K562 (cell line): ENCODE results near the gene AZU1. TPM values are rescaled to one million over a fixed set of nuclear protein-coding genes. Genes with fewer than 3 reads are reported as not detected.

Source experiments
- ATAC-seq: fragments of 200-7000 bp; cut with Tn5 transposase; 3 replicates; pipeline ENCODE4 v1.9.1; 2020; ENCODE audit warnings: moderate library complexity
- BruUV-seq: library from RNA; stranded (reverse); fragments of 400-500 nt; replicated peaks from 2 replicates; lab custom pipeline; 2021; lab: Mats Ljungman, UMichigan
- CTCF ChIA-PET: fragments of 300-600 bp; formaldehyde crosslinking; extraction: SDS; loops from one replicate; lab custom pipeline; 2021; ENCODE audit warnings: low intra/inter-chr PET ratio; lab: Yijun Ruan, JAX
- POLR2A ChIA-PET: fragments of 300-600, 350-650 bp; sonication (Branson Sonifier 250); formaldehyde crosslinking; extraction: SDS; loops from one replicate; lab custom pipeline; 2021; ENCODE audit warnings: antibody characterized with exemption, inconsistent platforms; lab: Yijun Ruan, JAX
- DNase-seq, 4 experiments: peaks; one replicate each; pipeline versions ENCODE4 v3.0.0 to v3.0.0-alpha.2; 2011 to 2018; ENCODE audit warnings: low spot score in 3 of 4, mixed read lengths in 3 of 4; ENCODE audit errors: extremely low read depth in 1 of 4
- FAIRE-seq: peaks from 2 replicates; lab custom pipeline; 2011; peaks lifted over from hg19 to GRCh38; lab: Jason Lieb, UNC
- H2AFZ ChIP-seq: 2 replicates; pipeline ENCODE4 v1.6.0; 2011; ENCODE audit warnings: low read depth, low read length, control low read depth, inconsistent platforms
- H3K27ac ChIP-seq: fragments of 200-600 bp; 3 replicates; pipeline ENCODE4 v1.8.0; 2011; ENCODE audit warnings: low read depth, mild to moderate bottlenecking, control low read depth, inconsistent platforms, low read length, moderate library complexity, mixed read lengths; ENCODE audit errors: extremely low read depth
- H3K27me3 ChIP-seq, 2 experiments: fragments of 300-600 bp in 1 of 2; 2 replicates in 1 of 2; 3 replicates in 1 of 2; pipeline versions ENCODE4 v1.6.0 to v1.8.0; 2011; ENCODE audit warnings: inconsistent platforms in 2 of 2, low read length in 2 of 2, mild to moderate bottlenecking in 1 of 2, mixed read lengths in 1 of 2, moderate library complexity in 1 of 2; ENCODE audit not compliant: control insufficient read depth in 2 of 2, insufficient read depth in 2 of 2
- H3K36me3 ChIP-seq: fragments of 300-600 bp; 3 replicates; pipeline ENCODE4 v1.8.0; 2011; ENCODE audit warnings: mild to moderate bottlenecking, low read length, inconsistent platforms; ENCODE audit not compliant: control insufficient read depth, insufficient read depth
- H3K4me1 ChIP-seq, 2 experiments: fragments of 200-600 bp in 1 of 2; replicated peaks in 1 of 2; 2 replicates in 1 of 2; 3 replicates in 1 of 2; pipeline versions ENCODE4 v1.5.1 to v1.8.0; 2011; ENCODE audit warnings: inconsistent platforms in 2 of 2, low read length in 2 of 2, mild to moderate bottlenecking in 1 of 2, mixed read lengths in 1 of 2, moderate library complexity in 1 of 2; ENCODE audit not compliant: control insufficient read depth in 2 of 2, insufficient read depth in 2 of 2
- H3K4me2 ChIP-seq: 2 replicates; pipeline ENCODE4 v1.6.1; 2011; ENCODE audit warnings: low read length, control low read depth, inconsistent platforms, mixed read lengths; ENCODE audit not compliant: insufficient read depth
- H3K4me3 ChIP-seq: fragments of 200-600 bp; sonication (generic), shearing (Covaris generic); 2 replicates; pipeline ENCODE4 v1.5.1; 2016; ENCODE audit warnings: control low read depth, inconsistent platforms
- H3K79me2 ChIP-seq: fragments of 200-600 bp; 3 replicates; pipeline ENCODE4 v1.8.0; 2011; ENCODE audit warnings: low read length, inconsistent platforms; ENCODE audit not compliant: control insufficient read depth, insufficient read depth
- H3K9ac ChIP-seq, 2 experiments: 2 replicates each; pipeline versions ENCODE4 v1.6.0 to v1.6.1; 2011; ENCODE audit warnings: low read depth in 2 of 2, low read length in 2 of 2, control low read depth in 1 of 2, inconsistent platforms in 1 of 2, mild to moderate bottlenecking in 1 of 2, mixed read lengths in 1 of 2; ENCODE audit not compliant: insufficient read depth in 1 of 2
- H3K9me1 ChIP-seq: one replicate; pipeline ENCODE4 v1.6.0; 2011; ENCODE audit warnings: inconsistent platforms, mild to moderate bottlenecking, low read length, moderate library complexity; ENCODE audit not compliant: control insufficient read depth, insufficient read depth
- H3K9me3 ChIP-seq: replicated peaks from 2 replicates; pipeline ENCODE4 v1.5.1; 2011; ENCODE audit warnings: low read depth, low read length, inconsistent platforms; ENCODE audit not compliant: control insufficient read depth, insufficient read depth
- H4K20me1 ChIP-seq: replicated peaks from 2 replicates; pipeline ENCODE4 v1.6.1; 2011; ENCODE audit warnings: low read length, inconsistent platforms, mixed read lengths; ENCODE audit not compliant: control insufficient read depth, insufficient read depth
- HIVEP1 ChIP-seq: fragments of 250-450 bp; sonication (Bioruptor Pico); IDR thresholded peaks from 2 replicates; pipeline ENCODE4 v1.4.0; 2020; ENCODE audit warnings: mild to moderate bottlenecking
- JUN ChIP-seq, 2 experiments: sonication (generic) in 1 of 2; formaldehyde crosslinking in 1 of 2; IDR thresholded peaks; 2 replicates each; pipeline versions ENCODE4 v1.6.1 to v1.8.0; 2012 to 2022; ENCODE audit warnings: borderline replicate concordance in 2 of 2, mild to moderate bottlenecking in 2 of 2, improper control_type of control experiment in 1 of 2, low read depth in 1 of 2, low read length in 1 of 2, missing genetic modification reagents in 1 of 2
- JUND ChIP-seq, 2 experiments: IDR thresholded peaks; 2 replicates in 1 of 2; 3 replicates in 1 of 2; pipeline ENCODE4 v1.6.1; 2011; ENCODE audit warnings: borderline replicate concordance in 2 of 2, low read depth in 2 of 2, low read length in 2 of 2, improper control_type of control experiment in 1 of 2, missing biosample characterization in 1 of 2, missing genetic modification characterization in 1 of 2, missing genetic modification reagents in 1 of 2
- NCOA2 ChIP-seq, 2 experiments: fragments of 450-650 bp; IDR thresholded peaks; 2 replicates each; pipeline ENCODE4 v1.6.1; 2018; ENCODE audit warnings: mild to moderate bottlenecking in 2 of 2, moderate library complexity in 1 of 2; ENCODE audit not compliant: partially characterized antibody in 2 of 2
- POLR2G ChIP-seq: fragments of 200-400 bp; formaldehyde crosslinking; IDR thresholded peaks from 2 replicates; pipeline ENCODE4 v1.6.1; 2017; ENCODE audit warnings: low read depth, mild to moderate bottlenecking, antibody characterized with exemption, low read length, moderate library complexity
- PRPF4 ChIP-seq: fragments of 200-400 bp; formaldehyde crosslinking; IDR thresholded peaks from one replicate; pipeline ENCODE4 v1.6.1; 2017; ENCODE audit warnings: low read length, low read depth, mild to moderate bottlenecking; ENCODE audit not compliant: insufficient read depth, poor library complexity, severe bottlenecking
- RBFOX2 ChIP-seq: fragments of 200-400 bp; formaldehyde crosslinking; IDR thresholded peaks from 2 replicates; pipeline ENCODE4 v1.6.1; 2017; ENCODE audit warnings: low read depth, mild to moderate bottlenecking, low read length, moderate library complexity
- RBM22 ChIP-seq: fragments of 200-400 bp; formaldehyde crosslinking; IDR thresholded peaks from 2 replicates; pipeline ENCODE4 v1.6.1; 2018; ENCODE audit warnings: low read length, low read depth; ENCODE audit not compliant: poor library complexity, severe bottlenecking
- TRIM25 ChIP-seq: fragments of 450-650 bp; IDR thresholded peaks from 2 replicates; pipeline ENCODE4 v1.7.0; 2016; ENCODE audit warnings: borderline replicate concordance
- ZNF12 ChIP-seq: sonication (generic); formaldehyde crosslinking; IDR thresholded peaks from 2 replicates; pipeline ENCODE4 v1.4.0; 2020; ENCODE audit warnings: mild to moderate bottlenecking, missing genetic modification reagents
- ZNF274 ChIP-seq: IDR thresholded peaks from 2 replicates; pipeline ENCODE4 v1.6.1; 2011; ENCODE audit warnings: low read depth, mild to moderate bottlenecking, low read length, moderate library complexity, borderline replicate concordance
- ZNF398 ChIP-seq: fragments of 250-450 bp; sonication (Bioruptor Pico); IDR thresholded peaks from 2 replicates; pipeline ENCODE4 v1.8.0; 2021; ENCODE audit warnings: moderate library complexity, mild to moderate bottlenecking, inconsistent platforms
- ZNF668 ChIP-seq: fragments of 250-450 bp; sonication (Bioruptor Pico); IDR thresholded peaks from 2 replicates; pipeline ENCODE4 v1.8.0; 2022; ENCODE audit warnings: mild to moderate bottlenecking, inconsistent platforms
- WGBS: fragments of 100-300 bp; shearing (Covaris generic); methylation state at CpG from one replicate; pipeline ENCODE4 v1.1.6; 2016; ENCODE audit warnings: low coverage, mixed read lengths; ENCODE audit not compliant: insufficient coverage; ENCODE audit errors: missing lambda C conversion rate; 5-methylcytosine and 5-hydroxymethylcytosine counted together
- in situ Hi-C: fragments of 300-500 bp; cut with MboI; formaldehyde crosslinking; loops from 4 replicates; pipeline ENCODE4 v1.15.0; 2018; ENCODE audit warnings: inconsistent platforms, mixed read lengths
- intact Hi-C: fragments of 100-400 bp; cut with micrococcal nuclease; formaldehyde crosslinking; loops from 2 replicates; pipeline ENCODE4 v1.14.2; 2022
- polyA plus RNA-seq, 8 experiments: library from polyadenylated mRNA; depleted of rRNA in 4 of 8; stranded (reverse) in 5 of 8; unstranded in 3 of 8; fragments of >200 nt; fragmentation: Nextera tagmentation in 2 of 8; fragmentation: Illumina TruSeq in 1 of 8; extraction: Ambion mirVana in 2 of 8; extraction: Trizol in 1 of 8; gene quantifications; 2 replicates each; pipeline versions ENCODE4 v1.2.1 to v1.2.3, GENCODE V29; 2011 to 2014; ENCODE audit warnings: inconsistent platforms in 1 of 8, missing spikeins in 1 of 8
- total RNA-seq, 7 experiments: library from RNA; depleted of rRNA in 6 of 7; stranded (reverse); fragments of >200 nt in 6 of 7; fragmentation: Illumina TruSeq in 2 of 7; extraction: Trizol in 2 of 7; gene quantifications; 2 replicates each; pipeline versions ENCODE4 v1.2.1 to v1.2.3, GENCODE V29; 2011 to 2021; ENCODE audit warnings: low replicate concordance in 1 of 7
- TF ChIP-seq, protein P1 (sequence below): fragments of 450-650 bp; formaldehyde crosslinking; conservative IDR thresholded peaks from 2 replicates; pipeline ENCODE4 v1.4.0; 2022; ENCODE audit warnings: mild to moderate bottlenecking, missing genetic modification characterization

Gene AZU1
- total and polyA plus RNA-seq, 9 of the 15 experiments (the other 6 are each of a cell fraction or from before 2014, with no cell fraction given), result 0.29 to 1.9 (median 0.59) TPM; not detected in 3

GRCh38 chr19:803099-803561, 24.5 kb upstream of the AZU1 start:
- POLR2A ChIA-PET, result interaction anchor here (0.7 to 2.1 kb wide), 3 partner anchors 8 to 173 kb away, joined by 3 to 8 read pairs (median 6); no protein-coding TSS in a partner anchor
- intact Hi-C loops (no loop called here), in situ Hi-C loops (no loop called here)
- Histone ChIP-seq H3K79me2 (peaks cover 100% of the 10 kb centered on the region), H3K4me2 (no peak overlapping the region), H2AFZ (no peak overlapping the region), H3K4me1 (peaks cover 22 to 84% of the 10 kb centered on the region in 2 experiments), H3K4me3 (no peak overlapping the region), H3K9ac (peak overlapping the region in 1 of 2 experiments; percentile 4; a peak in 1 of 4 replicates), H3K27ac (no peak overlapping the region), H4K20me1 (peaks cover 64% of the 10 kb centered on the region), H3K27me3 (no peaks in the 10 kb centered on the region), H3K36me3 (peaks cover 100% of the 10 kb centered on the region), H3K9me3 (no peaks in the 10 kb centered on the region; the same call in 1 of the 2 replicates), H3K9me1 (peaks cover 16% of the 10 kb centered on the region)
- BruUV-seq, result no TSS peak
- TF ChIP-seq ZNF274, result no peak
- no peak for TF ChIP-seq JUND (IDR thresholded peaks at IDR 0.05; ENCODE audit: borderline replicate concordance, low read depth, low read length)
- TF ChIP-seq JUND (tag; IDR thresholded peaks at IDR 0.05; ENCODE audit: borderline replicate concordance, low read depth, low read length), result no peak
- TF ChIP-seq JUN (IDR thresholded peaks at IDR 0.05; ENCODE audit: borderline replicate concordance, low read depth, low read length), result no peak
- TF ChIP-seq JUN (CRISPR knock-in tag; IDR thresholded peaks at IDR 0.05; ENCODE audit: borderline replicate concordance), result no peak
- TF ChIP-seq POLR2G, result peak; percentile 81
- TF ChIP-seq, protein P1, sequence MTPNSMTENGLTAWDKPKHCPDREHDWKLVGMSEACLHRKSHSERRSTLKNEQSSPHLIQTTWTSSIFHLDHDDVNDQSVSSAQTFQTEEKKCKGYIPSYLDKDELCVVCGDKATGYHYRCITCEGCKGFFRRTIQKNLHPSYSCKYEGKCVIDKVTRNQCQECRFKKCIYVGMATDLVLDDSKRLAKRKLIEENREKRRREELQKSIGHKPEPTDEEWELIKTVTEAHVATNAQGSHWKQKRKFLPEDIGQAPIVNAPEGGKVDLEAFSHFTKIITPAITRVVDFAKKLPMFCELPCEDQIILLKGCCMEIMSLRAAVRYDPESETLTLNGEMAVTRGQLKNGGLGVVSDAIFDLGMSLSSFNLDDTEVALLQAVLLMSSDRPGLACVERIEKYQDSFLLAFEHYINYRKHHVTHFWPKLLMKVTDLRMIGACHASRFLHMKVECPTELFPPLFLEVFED (CRISPR knock-in tag), result no peak
- TF ChIP-seq RBM22, result peak; percentile 90
- TF ChIP-seq NCOA2 (IDR thresholded peaks at IDR 0.05; ENCODE audit: partially characterized antibody in 2 of 2), result no peak
- no peak for TF ChIP-seq TRIM25
- peak; percentile 79 for TF ChIP-seq RBFOX2
- TF ChIP-seq PRPF4, result peak; percentile 45
- TF ChIP-seq ZNF398 (CRISPR knock-in tag), result no peak
- no peak for TF ChIP-seq ZNF668 (CRISPR knock-in tag)
- no peak for TF ChIP-seq HIVEP1 (CRISPR knock-in tag)
- TF ChIP-seq ZNF12 (CRISPR knock-in tag), result no peak
- FAIRE-seq (no peak), ATAC-seq (no peak), DNase-seq (peak in 1 of 4 experiments; percentile 12)
- WGBS, result 97% methylated on average over 16 of the region's 17 CpGs
- CTCF ChIA-PET, result no interaction called here
